Keratinocyte (primary cell): ENCODE results near the gene HSPA1B. TPM values are rescaled to one million over a fixed set of nuclear protein-coding genes. Genes with fewer than 3 reads are reported as not detected.
"Not testable (repeated sequence)": the region's sequence is repeated elsewhere in the genome, so short reads cannot be mapped to it uniquely, and the experiment has no call there.

Experiments
- DNase-seq: peaks from one replicate; pipeline ENCODE4 v3.0.0-alpha.2; 2011; ENCODE audit warnings: low read depth, missing footprints, low spot score
- FAIRE-seq: peaks from 2 replicates; lab custom pipeline; 2011; peaks lifted over from hg19 to GRCh38; lab: Jason Lieb, UNC
- H2AFZ ChIP-seq: 2 replicates; pipeline ENCODE4 v1.6.0; 2012; ENCODE audit warnings: low read length, control low read depth, inconsistent platforms; ENCODE audit not compliant: control insufficient read depth
- H3K27ac ChIP-seq: 2 replicates; pipeline ENCODE4 v1.5.1; 2011; ENCODE audit warnings: low read length; ENCODE audit not compliant: control insufficient read depth, insufficient read depth
- H3K27me3 ChIP-seq: 3 replicates; pipeline ENCODE4 v1.6.0; 2011; ENCODE audit warnings: low read length; ENCODE audit not compliant: control insufficient read depth, insufficient read depth; ENCODE audit errors: extremely low read depth
- H3K36me3 ChIP-seq, 2 experiments: 2 replicates in 1 of 2; 3 replicates in 1 of 2; pipeline ENCODE4 v1.5.1; 2011; ENCODE audit warnings: low read length in 2 of 2, mild to moderate bottlenecking in 1 of 2; ENCODE audit not compliant: control insufficient read depth in 2 of 2, insufficient read depth in 2 of 2; ENCODE audit errors: extremely low read depth in 1 of 2
- H3K4me1 ChIP-seq: 3 replicates; pipeline ENCODE4 v1.5.1; 2011; ENCODE audit warnings: low read length; ENCODE audit not compliant: control insufficient read depth, insufficient read depth; ENCODE audit errors: extremely low read depth
- H3K4me2 ChIP-seq: 3 replicates; pipeline ENCODE4 v1.6.0; 2011; ENCODE audit warnings: low read depth, low read length; ENCODE audit not compliant: control insufficient read depth, insufficient read depth; ENCODE audit errors: extremely low read depth
- H3K4me3 ChIP-seq, 3 experiments: fragments of 200-600 bp in 1 of 3; sonication (generic) in 1 of 3; 2 replicates in 2 of 3; 3 replicates in 1 of 3; pipeline ENCODE4 v1.5.1; 2011 to 2016; ENCODE audit warnings: low read length in 3 of 3, mild to moderate bottlenecking in 3 of 3, control low read depth in 2 of 3, inconsistent platforms in 1 of 3, low read depth in 1 of 3, mixed read lengths in 1 of 3, mixed run types in 1 of 3, moderate library complexity in 1 of 3; ENCODE audit not compliant: control insufficient read depth in 2 of 3, insufficient read depth in 2 of 3; ENCODE audit errors: extremely low read depth in 1 of 3
- H3K79me2 ChIP-seq: 2 replicates; pipeline ENCODE4 v1.6.0; 2012; ENCODE audit warnings: low read length; ENCODE audit not compliant: control insufficient read depth, insufficient read depth
- H3K9ac ChIP-seq: 3 replicates; pipeline ENCODE4 v1.6.0; 2011; ENCODE audit warnings: low read length; ENCODE audit not compliant: control insufficient read depth, insufficient read depth; ENCODE audit errors: extremely low read depth
- H3K9me1 ChIP-seq: 3 replicates; pipeline ENCODE4 v1.6.0; 2011; ENCODE audit warnings: low read length; ENCODE audit not compliant: control insufficient read depth, insufficient read depth; ENCODE audit errors: extremely low read depth
- H3K9me3 ChIP-seq: 2 replicates; pipeline ENCODE4 v1.5.1; 2012; ENCODE audit warnings: low read depth, low read length; ENCODE audit not compliant: control insufficient read depth
- H4K20me1 ChIP-seq: 3 replicates; pipeline ENCODE4 v1.6.0; 2011; ENCODE audit warnings: low read length; ENCODE audit not compliant: control insufficient read depth, insufficient read depth; ENCODE audit errors: extremely low read depth
- EZH2 ChIP-seq: IDR thresholded peaks from one replicate; pipeline ENCODE4 v1.6.1; 2012; ENCODE audit warnings: inconsistent platforms, mild to moderate bottlenecking, low read length, moderate library complexity
- dilution Hi-C: fragments of 300-500 bp; cut with MboI; formaldehyde crosslinking; loops from one replicate; pipeline ENCODE4 v1.7.0; 2020; ENCODE audit warnings: low sequenced_read_pairs; ENCODE audit not compliant: extremely low pct_ligation_motif_present
- polyA plus RNA-seq, 5 experiments: library from polyadenylated mRNA; depleted of rRNA in 3 of 5; stranded (reverse) in 3 of 5; stranded (forward) in 1 of 5; unstranded in 1 of 5; fragments of >200 nt; gene quantifications; 1 replicate in 1 of 5; 2 replicates in 3 of 5; 3 replicates in 1 of 5; pipeline versions ENCODE4 v1.2.1 to v1.2.3, GENCODE V29; 2011 to 2012; ENCODE audit warnings: missing spikeins in 2 of 5, low read depth in 1 of 5, low replicate concordance in 1 of 5
- TF ChIP-seq, protein P1 (sequence below), 3 experiments: IDR thresholded peaks in 1 of 3; conservative IDR thresholded peaks in 1 of 3; optimal IDR thresholded peaks in 1 of 3; 2 replicates in 2 of 3; 3 replicates in 1 of 3; pipeline versions ENCODE3 to v1.5.1; 2011; ENCODE audit warnings: low read length in 3 of 3, mild to moderate bottlenecking in 3 of 3, moderate library complexity in 2 of 3, control low read depth in 1 of 3, inconsistent platforms in 1 of 3; ENCODE audit not compliant: insufficient read depth in 2 of 3; ENCODE audit errors: extremely low read depth in 1 of 3

The HSPA1B gene
- polyA plus RNA-seq, 1 donor (not counting 4 experiments of a cell fraction or from before 2014, with no cell fraction given): 48.1 TPM

DNA sequence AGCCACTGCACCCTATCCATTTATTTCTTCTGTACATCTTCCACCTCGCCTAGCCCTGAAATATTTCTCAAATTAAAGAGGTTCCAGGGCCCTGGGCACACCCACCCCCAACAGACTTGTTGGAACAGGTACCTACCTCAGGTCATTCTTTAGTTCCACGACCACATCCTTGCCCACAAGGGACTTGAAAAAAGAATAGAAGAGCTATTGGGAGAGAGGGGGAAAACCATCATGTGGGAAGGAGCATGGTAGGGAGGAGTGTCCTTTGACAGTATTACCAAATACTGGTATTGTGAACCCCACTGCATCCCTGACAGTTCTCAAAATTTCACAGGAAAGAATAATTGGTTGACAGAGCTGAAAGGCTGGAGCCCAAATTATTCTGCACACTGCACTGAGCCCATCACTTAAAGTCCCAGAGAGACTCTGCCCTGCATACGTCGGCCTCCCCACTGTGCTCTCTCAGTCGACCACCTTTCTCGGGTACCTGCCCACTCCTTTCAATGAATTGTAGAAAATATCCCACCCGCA is 21.5 kb upstream of the HSPA1B start:
- peak overlapping the region; percentile 68 for H3K4me2 ChIP-seq
- H4K20me1 ChIP-seq: no peaks in the 10 kb centered on the region
- H3K4me1 ChIP-seq: peaks cover 8% of the 10 kb centered on the region
- DNase-seq (no peak), FAIRE-seq (peak; percentile 51)
- H2AFZ ChIP-seq: peak overlapping the region; percentile 82
- no peaks in the 10 kb centered on the region for H3K27me3 ChIP-seq
- peak overlapping the region; percentile 70 for H3K27ac ChIP-seq
- no peaks in the 10 kb centered on the region for H3K36me3 ChIP-seq
- H3K79me2 ChIP-seq: peaks cover 6% of the 10 kb centered on the region
- no peaks in the 10 kb centered on the region for H3K9me3 ChIP-seq
- H3K9ac ChIP-seq: peak overlapping the region; percentile 83
- no peak for TF ChIP-seq EZH2
- TF ChIP-seq, protein P1, sequence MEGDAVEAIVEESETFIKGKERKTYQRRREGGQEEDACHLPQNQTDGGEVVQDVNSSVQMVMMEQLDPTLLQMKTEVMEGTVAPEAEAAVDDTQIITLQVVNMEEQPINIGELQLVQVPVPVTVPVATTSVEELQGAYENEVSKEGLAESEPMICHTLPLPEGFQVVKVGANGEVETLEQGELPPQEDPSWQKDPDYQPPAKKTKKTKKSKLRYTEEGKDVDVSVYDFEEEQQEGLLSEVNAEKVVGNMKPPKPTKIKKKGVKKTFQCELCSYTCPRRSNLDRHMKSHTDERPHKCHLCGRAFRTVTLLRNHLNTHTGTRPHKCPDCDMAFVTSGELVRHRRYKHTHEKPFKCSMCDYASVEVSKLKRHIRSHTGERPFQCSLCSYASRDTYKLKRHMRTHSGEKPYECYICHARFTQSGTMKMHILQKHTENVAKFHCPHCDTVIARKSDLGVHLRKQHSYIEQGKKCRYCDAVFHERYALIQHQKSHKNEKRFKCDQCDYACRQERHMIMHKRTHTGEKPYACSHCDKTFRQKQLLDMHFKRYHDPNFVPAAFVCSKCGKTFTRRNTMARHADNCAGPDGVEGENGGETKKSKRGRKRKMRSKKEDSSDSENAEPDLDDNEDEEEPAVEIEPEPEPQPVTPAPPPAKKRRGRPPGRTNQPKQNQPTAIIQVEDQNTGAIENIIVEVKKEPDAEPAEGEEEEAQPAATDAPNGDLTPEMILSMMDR (optimal IDR thresholded peaks at IDR 0.05 in 1 of 3, IDR thresholded peaks at IDR 0.05 in 1 of 3, conservative IDR thresholded peaks at IDR 0.05 in 1 of 3; ENCODE audit: extremely low read depth in 1 of 3, insufficient read depth in 2 of 3, low read length in 3 of 3): no peak
- dilution Hi-C loops: no loop called here
- no peaks in the 10 kb centered on the region for H3K9me1 ChIP-seq
- H3K4me3 ChIP-seq: peak overlapping the region; percentile 80 to 89 (median 84)

DNA sequence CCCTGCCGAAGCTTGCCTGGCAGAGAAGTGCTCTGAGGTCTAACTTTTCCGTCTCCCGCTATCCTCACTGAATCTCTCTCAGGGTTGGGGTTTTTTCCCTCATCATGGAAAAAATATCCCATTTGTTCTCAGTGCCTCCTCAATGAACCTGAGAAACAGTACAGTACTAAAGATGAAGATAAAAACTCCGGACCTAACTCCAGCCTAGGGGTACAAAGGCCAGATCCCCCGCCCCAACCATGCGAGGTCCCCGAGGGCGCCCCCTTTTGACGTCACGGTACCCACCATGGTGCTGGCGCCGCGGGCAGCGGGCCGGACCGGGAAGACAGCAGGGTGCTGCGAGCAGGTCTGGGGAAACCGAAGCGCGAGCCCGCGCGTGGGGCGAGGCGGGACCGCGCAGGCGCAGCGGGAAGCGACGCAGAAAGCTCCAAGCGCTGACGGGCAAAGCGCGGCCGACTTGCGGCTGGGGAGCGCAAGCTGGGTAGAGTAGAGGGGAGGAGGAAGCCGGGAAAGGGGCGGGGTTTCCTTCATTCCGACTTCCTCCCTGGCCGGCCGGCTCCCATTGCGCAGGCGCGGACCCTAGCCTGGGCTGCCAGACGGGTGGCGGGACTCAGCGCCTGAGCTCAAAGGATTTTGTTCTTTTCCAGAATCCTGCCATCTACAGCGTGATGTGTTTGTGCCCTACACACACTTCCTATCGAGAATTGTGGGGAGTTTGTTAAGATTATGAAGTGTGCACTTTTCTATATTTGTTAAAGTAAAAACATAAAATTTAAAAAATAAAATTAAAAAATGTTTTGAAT is 20.9 kb upstream of the HSPA1B start, which contains the start of gene LSM2:
Gene LSM2, minus strand, starts transcription at position 497 of the 803 bp plus-strand sequence. Its CDS starts 209 bp downstream, at position 288.
- TF ChIP-seq EZH2: no peak
- TF ChIP-seq, protein P1 (optimal IDR thresholded peaks at IDR 0.05 in 1 of 3, IDR thresholded peaks at IDR 0.05 in 1 of 3, conservative IDR thresholded peaks at IDR 0.05 in 1 of 3; ENCODE audit: extremely low read depth in 1 of 3, insufficient read depth in 2 of 3, low read length in 3 of 3): peak in 1 of 3 experiments; percentile 43
- Histone ChIP-seq H3K9me1 (no peaks in the 10 kb centered on the region), H3K9me3 (no peaks in the 10 kb centered on the region), H3K36me3 (no peaks in the 10 kb centered on the region), H3K27ac (peak within 1 kb of the TSS; percentile 70), H3K27me3 (no peaks in the 10 kb centered on the region), H3K79me2 (peaks cover 6% of the 10 kb centered on the region), H3K4me3 (peak within 1 kb of the TSS; percentile 80 to 89 (median 84)), H3K9ac (peak within 1 kb of the TSS; percentile 83), H3K4me1 (peaks cover 8% of the 10 kb centered on the region), H2AFZ (peak within 1 kb of the TSS; percentile 82), H3K4me2 (peak within 1 kb of the TSS; percentile 68), H4K20me1 (no peaks in the 10 kb centered on the region)
- dilution Hi-C loops: no loop called here
- DNase-seq (no peak), FAIRE-seq (peak; percentile 17)

DNA sequence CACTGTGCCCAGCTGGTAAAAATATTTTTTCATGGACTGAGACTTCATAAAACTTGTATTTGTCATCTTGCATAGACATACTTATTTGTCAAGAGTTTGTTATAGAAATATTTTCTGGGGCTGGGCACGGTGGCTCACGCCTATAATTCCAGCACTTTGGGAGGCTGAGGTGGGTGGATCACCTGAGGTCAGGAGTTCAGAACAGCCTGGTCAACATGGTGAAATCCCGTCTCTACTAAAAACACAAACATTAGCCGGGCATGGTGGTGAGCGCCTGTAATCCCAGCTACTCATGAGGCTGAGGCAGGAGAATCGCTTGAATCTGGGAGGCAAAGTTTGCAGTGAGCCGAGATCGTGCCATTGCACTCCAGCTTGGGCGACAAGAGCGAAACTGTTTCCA is 18.9 kb upstream of the HSPA1B start:
- H3K27me3 ChIP-seq, H4K20me1 ChIP-seq, H3K9me1 ChIP-seq, H3K79me2 ChIP-seq, H3K9me3 ChIP-seq, H3K9ac ChIP-seq, H3K36me3 ChIP-seq, H3K27ac ChIP-seq, DNase-seq, H3K4me2 ChIP-seq, H3K4me3 ChIP-seq, dilution Hi-C loops, FAIRE-seq, H2AFZ ChIP-seq: not testable (repeated sequence)
- peaks cover 16% of the 10 kb centered on the region for H3K4me1 ChIP-seq
